Tibial artery (tissue), 4 donors: ENCODE data around the gene DISC1.

ENCODE experiments used
- DNase-seq, 2 donors: peaks; one replicate each; pipeline ENCODE4 v3.0.0-alpha.2; 2019
- H3K27ac ChIP-seq, 2 donors: fragments of 200-600 bp; sonication (generic) in 1 of 2; 1 replicate in 1 of 2; 2 replicates in 1 of 2; pipeline ENCODE4 v1.5.1; 2018 to 2019; ENCODE audit warnings: mild to moderate bottlenecking in 1 of 2
- H3K27me3 ChIP-seq, 2 donors: fragments of 200-600 bp; sonication (generic) in 1 of 2; one replicate each; pipeline versions ENCODE4 v1.5.1 to v1.6.0; 2016 to 2019
- H3K36me3 ChIP-seq, 3 donors: fragments of 200-600 bp; sonication (generic) in 2 of 3; one replicate each; pipeline ENCODE4 v1.5.1; 2016 to 2019; ENCODE audit warnings: mild to moderate bottlenecking in 2 of 3
- H3K4me1 ChIP-seq, 4 donors: fragments of 200-600 bp; sonication (generic) in 2 of 4; 1 replicate in 3 of 4; 2 replicates in 1 of 4; pipeline ENCODE4 v1.5.1; 2016 to 2019
- H3K4me3 ChIP-seq, 2 donors: fragments of 200-600 bp; sonication (generic) in 1 of 2; 1 replicate in 1 of 2; 2 replicates in 1 of 2; pipeline ENCODE4 v1.5.1; 2018 to 2019; ENCODE audit warnings: mild to moderate bottlenecking in 2 of 2
- H3K9me3 ChIP-seq, 3 donors: fragments of 200-600 bp; sonication (generic) in 1 of 3; one replicate each; pipeline ENCODE4 v1.5.1; 2016 to 2019
- CTCF ChIP-seq, 2 experiments: fragments of 200-600 bp in 1 of 2; fragments of 450-650 bp in 1 of 2; IDR thresholded peaks; one replicate each; pipeline ENCODE4 v1.5.1; 2017 to 2019; ENCODE audit warnings: antibody characterized with exemption in 2 of 2, mild to moderate bottlenecking in 1 of 2, moderate library complexity in 1 of 2
- intact Hi-C: fragments of 100-400 bp; cut with DNase I; formaldehyde crosslinking; loops from one replicate; pipeline ENCODE4 v1.15.0; 2023; ENCODE audit warnings: low total_unique reads

The DISC1 gene

DNA sequence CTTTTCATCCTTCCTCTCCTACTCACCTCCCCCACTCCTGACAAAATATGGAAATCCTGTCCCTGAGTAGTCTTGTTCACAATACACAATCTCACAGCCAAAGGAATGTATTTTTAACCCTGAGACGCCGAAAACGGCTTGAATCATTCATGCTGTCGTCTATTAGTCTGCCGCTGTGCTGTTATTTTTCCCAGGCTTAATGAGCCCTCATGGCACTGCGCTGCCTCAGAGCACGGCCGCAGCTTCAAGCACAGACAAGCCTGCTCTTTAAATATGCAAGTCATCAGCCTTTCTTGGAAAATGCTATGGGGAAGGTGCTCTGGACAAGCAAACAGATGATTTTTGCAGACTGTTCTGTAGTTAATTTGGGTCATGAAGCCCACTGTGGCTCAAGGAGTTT lies 302.7 kb downstream of the DISC1 start:
- intact Hi-C loops, result no loop called here
- no peak for DNase-seq
- no peaks in the 10 kb centered on the region for H3K36me3 ChIP-seq
- H3K27ac ChIP-seq, result no peak overlapping the region
- peaks cover 0 to 14% (median 0%) of the 10 kb centered on the region in 3 donors for H3K9me3 ChIP-seq
- TF ChIP-seq CTCF (IDR thresholded peaks at IDR 0.05), result no peak
- H3K4me3 ChIP-seq, result no peak overlapping the region
- no peaks in the 10 kb centered on the region for H3K27me3 ChIP-seq
- no peaks in the 10 kb centered on the region for H3K4me1 ChIP-seq

DNA sequence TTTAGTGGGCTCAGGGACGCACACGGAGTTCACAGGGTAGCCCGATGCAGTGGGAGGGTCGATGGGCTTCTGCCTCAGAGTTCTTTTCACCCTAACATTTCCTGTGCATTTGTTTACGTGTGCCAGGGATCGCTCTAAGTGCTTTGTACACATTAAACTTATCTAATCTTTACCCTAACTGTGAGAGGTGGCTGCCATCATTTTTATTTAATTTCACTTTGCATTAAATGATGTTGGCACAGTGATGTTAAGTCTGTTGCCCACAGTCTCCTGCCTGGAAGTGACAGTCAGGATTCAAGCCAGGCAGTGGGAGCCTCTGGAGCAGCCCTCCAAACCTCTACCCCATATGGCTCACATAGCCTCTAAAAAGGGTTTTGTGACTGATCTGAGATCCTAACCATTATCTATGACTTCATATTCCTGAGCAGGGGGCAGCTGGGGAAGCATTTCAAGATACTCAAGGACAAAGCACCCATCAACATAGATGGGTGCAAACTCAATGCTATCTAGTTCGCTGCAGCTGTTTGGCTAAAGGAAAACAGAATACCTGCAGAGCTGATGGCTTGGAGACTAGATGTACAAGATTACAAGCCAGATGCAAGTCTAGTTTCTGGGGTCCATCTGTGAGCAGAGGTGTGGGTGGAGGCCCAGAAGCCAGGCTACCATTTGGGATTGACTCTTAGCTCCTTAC lies 303.8 kb downstream of the DISC1 start:
- H3K27me3 ChIP-seq, result no peaks in the 10 kb centered on the region
- no peaks in the 10 kb centered on the region for H3K36me3 ChIP-seq
- TF ChIP-seq CTCF (IDR thresholded peaks at IDR 0.05), result no peak
- intact Hi-C loops, result no loop called here
- H3K27ac ChIP-seq, result no peak overlapping the region
- no peaks in the 10 kb centered on the region for H3K4me1 ChIP-seq
- H3K9me3 ChIP-seq, result peaks cover 0 to 14% (median 0%) of the 10 kb centered on the region in 3 donors
- H3K4me3 ChIP-seq, result no peak overlapping the region
- no peak for DNase-seq

- Histone ChIP-seq H3K27me3 (no peaks in the 10 kb centered on the region), H3K36me3 (no peaks in the 10 kb centered on the region), H3K4me3 (no peak overlapping the region), H3K9me3 (peaks cover 0 to 14% (median 0%) of the 10 kb centered on the region in 3 donors), H3K27ac (no peak overlapping the region), H3K4me1 (no peaks in the 10 kb centered on the region)
- intact Hi-C loops, result no loop called here
- DNase-seq, result no peak
- TF ChIP-seq CTCF (IDR thresholded peaks at IDR 0.05), result no peak
These were observed 304.6 kb downstream of the DISC1 start for GRCh38 chr1:231931146-231931545.

- no peak overlapping the region for H3K4me3 ChIP-seq
- no peaks in the 10 kb centered on the region for H3K4me1 ChIP-seq
- H3K27me3 ChIP-seq, result no peaks in the 10 kb centered on the region
- DNase-seq, result no peak
- intact Hi-C loops, result no loop called here
- TF ChIP-seq CTCF (IDR thresholded peaks at IDR 0.05), result peak in 1 of 2 experiments; percentile 13
- no peaks in the 10 kb centered on the region for H3K36me3 ChIP-seq
- H3K9me3 ChIP-seq, result peaks cover 0 to 14% (median 0%) of the 10 kb centered on the region in 3 donors
- H3K27ac ChIP-seq, result no peak overlapping the region
These were observed 305.4 kb downstream of the DISC1 start for GRCh38 chr1:231931846-231932454.

DNA sequence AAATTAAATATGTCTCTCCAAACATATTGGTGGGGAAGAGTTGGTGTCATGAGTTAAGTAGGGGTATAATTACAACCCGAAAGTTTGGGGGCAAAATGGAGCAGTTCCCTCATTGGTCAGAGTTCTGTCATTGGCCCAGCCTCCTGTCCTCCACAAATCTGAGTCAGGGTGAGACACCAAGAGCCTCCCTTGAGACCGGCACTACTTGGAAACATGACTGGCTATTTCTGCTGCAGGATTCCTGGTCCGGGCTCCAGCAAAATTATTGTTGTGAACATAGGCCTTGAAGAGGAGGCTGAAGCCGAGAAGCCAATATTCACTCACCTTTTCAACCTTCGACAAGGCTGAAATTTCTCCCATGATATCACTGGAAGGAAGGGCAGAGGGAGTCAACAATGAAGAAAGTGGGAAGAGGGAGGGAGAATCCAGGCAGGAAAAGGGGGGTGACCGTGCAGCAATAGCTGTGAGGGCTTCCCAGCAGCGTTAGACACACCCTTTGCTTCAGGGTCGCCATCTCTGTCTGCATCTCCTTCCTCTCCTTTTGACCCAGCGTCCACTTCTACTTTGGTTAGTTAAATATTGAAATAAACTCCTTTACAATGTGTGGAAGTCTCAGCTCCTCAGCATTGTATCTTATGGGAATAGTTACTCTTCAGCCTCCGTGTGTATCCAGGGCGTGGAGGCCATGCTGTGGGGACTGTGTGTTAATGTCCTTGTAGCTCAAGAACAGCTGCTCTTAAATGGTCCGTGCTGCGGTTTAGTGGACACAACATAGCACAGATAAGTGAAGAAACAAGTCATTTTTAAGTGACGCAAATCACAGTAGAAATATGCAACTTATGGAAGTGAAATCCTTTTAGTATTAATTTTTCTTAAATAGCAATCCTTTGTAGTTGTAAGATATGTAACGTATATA lies 307.4 kb downstream of the DISC1 start:
- H3K4me1 ChIP-seq, result no peaks in the 10 kb centered on the region
- H3K4me3 ChIP-seq, result no peak overlapping the region
- H3K27ac ChIP-seq, result no peak overlapping the region
- no peaks in the 10 kb centered on the region for H3K27me3 ChIP-seq
- DNase-seq, result no peak
- H3K9me3 ChIP-seq, result peaks cover 0 to 14% (median 0%) of the 10 kb centered on the region in 3 donors
- intact Hi-C loops, result no loop called here
- H3K36me3 ChIP-seq, result no peaks in the 10 kb centered on the region
- TF ChIP-seq CTCF (IDR thresholded peaks at IDR 0.05), result no peak
